Upper lobe of right lung (tissue), 1 donor: ENCODE results near the gene ELF4. TPM values are rescaled to one million over a fixed set of nuclear protein-coding genes. Genes with fewer than 3 reads are reported as not detected.
A peak's percentile ranks its signal among the peaks of the same experiment; 100 is the strongest.

ENCODE experiments used
- ATAC-seq: fragments of 200-7000 bp; cut with Tn5 transposase; one replicate; pipeline ENCODE4 v1.9.1; 2020; ENCODE audit warnings: mild to moderate bottlenecking, moderate library complexity
- DNase-seq: peaks from one replicate; pipeline ENCODE4 v3.0.0-alpha.2; 2020
- H3K27ac ChIP-seq: fragments of 200-600 bp; one replicate; pipeline ENCODE4 v1.8.0; 2022
- H3K27me3 ChIP-seq: fragments of 200-600 bp; one replicate; pipeline ENCODE4 v1.8.0; 2022; ENCODE audit warnings: mild to moderate bottlenecking
- H3K36me3 ChIP-seq: fragments of 200-600 bp; one replicate; pipeline ENCODE4 v1.8.0; 2022
- H3K4me1 ChIP-seq: fragments of 200-600 bp; one replicate; pipeline ENCODE4 v1.8.0; 2022
- H3K4me3 ChIP-seq: fragments of 200-600 bp; one replicate; pipeline ENCODE4 v1.8.0; 2022; ENCODE audit warnings: mild to moderate bottlenecking
- H3K9me3 ChIP-seq: fragments of 200-600 bp; one replicate; pipeline ENCODE4 v1.8.0; 2022
- intact Hi-C: fragments of 100-400 bp; cut with DNase I; formaldehyde crosslinking; loops from one replicate; pipeline ENCODE4 v1.11.0; 2022
- total RNA-seq: library from RNA; stranded (reverse); fragmentation: NEBNext Ultra II Directional; extraction: Animal tissue kit (Norgen Biotek cat#: 25700); gene quantifications from one replicate; pipeline ENCODE4 v1.2.1, GENCODE V29; 2021
- TF ChIP-seq, protein P1 (sequence below): fragments of 200-600 bp; IDR thresholded peaks from one replicate; pipeline ENCODE4 v1.8.0; 2022; ENCODE audit warnings: antibody characterized with exemption
- donor health status: DM: no; HTN: yes; CAD: no; lungs with severe emphysema.

Gene ELF4
- total RNA-seq, 1 donor from 2014 or later, result 23.8 TPM

- TF ChIP-seq, protein P1, sequence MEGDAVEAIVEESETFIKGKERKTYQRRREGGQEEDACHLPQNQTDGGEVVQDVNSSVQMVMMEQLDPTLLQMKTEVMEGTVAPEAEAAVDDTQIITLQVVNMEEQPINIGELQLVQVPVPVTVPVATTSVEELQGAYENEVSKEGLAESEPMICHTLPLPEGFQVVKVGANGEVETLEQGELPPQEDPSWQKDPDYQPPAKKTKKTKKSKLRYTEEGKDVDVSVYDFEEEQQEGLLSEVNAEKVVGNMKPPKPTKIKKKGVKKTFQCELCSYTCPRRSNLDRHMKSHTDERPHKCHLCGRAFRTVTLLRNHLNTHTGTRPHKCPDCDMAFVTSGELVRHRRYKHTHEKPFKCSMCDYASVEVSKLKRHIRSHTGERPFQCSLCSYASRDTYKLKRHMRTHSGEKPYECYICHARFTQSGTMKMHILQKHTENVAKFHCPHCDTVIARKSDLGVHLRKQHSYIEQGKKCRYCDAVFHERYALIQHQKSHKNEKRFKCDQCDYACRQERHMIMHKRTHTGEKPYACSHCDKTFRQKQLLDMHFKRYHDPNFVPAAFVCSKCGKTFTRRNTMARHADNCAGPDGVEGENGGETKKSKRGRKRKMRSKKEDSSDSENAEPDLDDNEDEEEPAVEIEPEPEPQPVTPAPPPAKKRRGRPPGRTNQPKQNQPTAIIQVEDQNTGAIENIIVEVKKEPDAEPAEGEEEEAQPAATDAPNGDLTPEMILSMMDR, result peak; percentile 31
- ATAC-seq (peak; percentile 80), DNase-seq (peak; percentile 75)
- H3K9me3 ChIP-seq, result no peaks in the 10 kb centered on the region
- H3K27ac ChIP-seq, result peak overlapping the region; percentile 51
- no peaks in the 10 kb centered on the region for H3K36me3 ChIP-seq
- no peaks in the 10 kb centered on the region for H3K4me1 ChIP-seq
- intact Hi-C loops, result no loop called here
- H3K4me3 ChIP-seq, result no peak overlapping the region
- H3K27me3 ChIP-seq, result no peaks in the 10 kb centered on the region
Observed at GRCh38 chrX:130082244-130083106, 27.8 kb downstream of the ELF4 start.

GRCh38 chrX:130081421-130082045 lies 28.8 kb downstream of the ELF4 start:
- ATAC-seq (no peak), DNase-seq (no peak)
- Histone ChIP-seq H3K27me3 (no peaks in the 10 kb centered on the region), H3K27ac (peak overlapping the region; percentile 51), H3K36me3 (no peaks in the 10 kb centered on the region), H3K4me3 (no peak overlapping the region), H3K4me1 (no peaks in the 10 kb centered on the region), H3K9me3 (no peaks in the 10 kb centered on the region)
- intact Hi-C loops, result no loop called here
- TF ChIP-seq, protein P1, result no peak

DNA sequence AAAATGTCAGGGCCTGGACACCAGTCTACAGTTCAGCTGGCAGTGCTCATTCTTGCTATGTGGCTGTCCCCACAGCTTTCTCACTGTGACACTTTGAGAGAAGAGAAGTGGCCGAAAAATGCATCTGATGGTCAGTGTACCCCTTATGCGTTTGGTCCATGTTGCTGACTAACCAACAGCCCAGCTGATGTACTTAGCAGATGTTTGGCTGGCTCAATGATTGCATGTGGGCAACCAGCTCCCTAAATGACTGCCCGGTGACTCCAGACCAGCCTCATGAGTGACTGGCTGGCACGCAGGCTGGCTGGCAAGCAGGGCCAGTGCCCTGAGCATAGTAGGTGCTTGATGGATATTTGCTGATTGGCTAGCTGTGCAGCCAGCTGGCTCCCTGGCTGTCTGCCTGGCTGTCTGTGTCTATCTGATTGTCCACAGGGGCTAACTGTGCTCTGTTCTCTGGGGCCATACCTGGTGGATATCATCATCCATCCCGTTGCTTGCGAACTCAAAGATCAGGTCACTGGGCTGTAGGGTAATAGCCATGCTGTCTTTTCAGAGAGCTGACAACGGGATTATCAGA lies 29.4 kb downstream of the ELF4 start:
- H3K27me3 ChIP-seq, result no peaks in the 10 kb centered on the region
- TF ChIP-seq, protein P1, result no peak
- ATAC-seq, result no peak
- H3K36me3 ChIP-seq, result no peaks in the 10 kb centered on the region
- no peak overlapping the region for H3K4me3 ChIP-seq
- no peaks in the 10 kb centered on the region for H3K9me3 ChIP-seq
- no peaks in the 10 kb centered on the region for H3K4me1 ChIP-seq
- no peak overlapping the region for H3K27ac ChIP-seq
- intact Hi-C loops, result no loop called here
- no peak for DNase-seq

GRCh38 chrX:130079824-130080406 lies 30.4 kb downstream of the ELF4 start:
- DNase-seq, result no peak

GRCh38 chrX:130075777-130076176 lies 34.5 kb downstream of the ELF4 start:
- Histone ChIP-seq H3K4me1 (no peaks in the 10 kb centered on the region), H3K27me3 (no peaks in the 10 kb centered on the region), H3K27ac (no peak overlapping the region), H3K36me3 (no peaks in the 10 kb centered on the region), H3K4me3 (no peak overlapping the region), H3K9me3 (no peaks in the 10 kb centered on the region)
- DNase-seq (no peak), ATAC-seq (no peak)
- TF ChIP-seq, protein P1, result no peak
- intact Hi-C loops, result loop anchor here (10.0 kb wide), 1 partner anchor 119 kb away; no protein-coding TSS in a partner anchor

More at GRCh38 chrX:130079824-130080406, 30.4 kb downstream of the ELF4 start:
- H3K27me3 ChIP-seq, result no peaks in the 10 kb centered on the region
- no peaks in the 10 kb centered on the region for H3K4me1 ChIP-seq
- TF ChIP-seq, protein P1, result peak; percentile 67
- no peaks in the 10 kb centered on the region for H3K36me3 ChIP-seq
- intact Hi-C loops, result loop anchor here (10.0 kb wide), 1 partner anchor 115 kb away; no protein-coding TSS in a partner anchor
- no peak overlapping the region for H3K27ac ChIP-seq
- H3K9me3 ChIP-seq, result no peaks in the 10 kb centered on the region
- ATAC-seq, result peak; percentile 62
- no peak overlapping the region for H3K4me3 ChIP-seq
